Fibroblast of gingiva (primary cell): ENCODE results near the gene ABRACL.
"Not testable (repeated sequence)": the region's sequence is repeated elsewhere in the genome, so short reads cannot be mapped to it uniquely, and the experiment has no call there.

ENCODE experiments used
- DNase-seq: peaks from one replicate; pipeline ENCODE4 v3.0.0-alpha.2; 2011; ENCODE audit warnings: low read depth

The ABRACL gene

DNA sequence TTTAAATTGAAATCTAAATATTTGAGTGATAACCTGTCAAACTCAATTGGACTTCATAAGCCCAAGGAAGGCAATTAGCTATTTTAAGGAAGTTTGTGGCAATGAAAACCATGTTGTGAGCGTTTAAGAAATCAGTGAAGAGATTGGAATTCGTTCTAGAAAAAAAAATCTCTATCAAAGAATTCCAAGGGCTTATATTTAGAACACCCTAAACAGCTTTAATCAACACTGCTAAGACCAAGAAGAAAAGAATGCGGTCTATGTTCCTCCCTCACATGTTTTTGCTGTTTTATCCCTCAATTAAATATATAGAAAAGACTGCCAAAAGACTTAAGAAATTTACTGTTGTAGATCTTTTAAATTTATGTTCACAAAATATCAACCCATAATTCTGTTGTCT is 16.6 kb upstream of the ABRACL start:
- no peak for DNase-seq

GRCh38 chr6:139013185-139013800 is 15.3 kb upstream of the ABRACL start:
- no peak for DNase-seq

- no peak for DNase-seq
These were observed 13.6 kb upstream of the ABRACL start for GRCh38 chr6:139014945-139015344.

GRCh38 chr6:139016337-139017213 is 12.0 kb upstream of the ABRACL start:
- no peak for DNase-seq

DNA sequence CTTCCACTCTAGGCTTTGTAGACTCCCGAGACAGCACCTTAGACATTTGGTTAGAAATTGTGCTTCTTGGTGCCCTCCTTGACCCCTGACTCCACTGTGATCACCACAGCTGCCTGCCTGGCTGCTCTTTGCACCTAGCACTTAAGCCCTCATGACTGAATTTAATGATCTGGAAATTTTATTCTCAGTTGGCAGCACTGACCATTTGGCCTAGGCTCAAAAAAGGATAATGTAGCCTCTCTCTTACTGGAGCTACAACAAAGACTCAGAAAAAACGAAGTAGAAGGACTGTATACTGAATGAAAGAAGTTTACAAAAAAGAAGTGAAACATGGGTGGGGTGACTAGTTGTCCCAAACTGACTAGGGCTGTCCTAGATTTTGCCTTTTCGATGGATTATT is 11.3 kb upstream of the ABRACL start:
- DNase-seq = no peak

DNA sequence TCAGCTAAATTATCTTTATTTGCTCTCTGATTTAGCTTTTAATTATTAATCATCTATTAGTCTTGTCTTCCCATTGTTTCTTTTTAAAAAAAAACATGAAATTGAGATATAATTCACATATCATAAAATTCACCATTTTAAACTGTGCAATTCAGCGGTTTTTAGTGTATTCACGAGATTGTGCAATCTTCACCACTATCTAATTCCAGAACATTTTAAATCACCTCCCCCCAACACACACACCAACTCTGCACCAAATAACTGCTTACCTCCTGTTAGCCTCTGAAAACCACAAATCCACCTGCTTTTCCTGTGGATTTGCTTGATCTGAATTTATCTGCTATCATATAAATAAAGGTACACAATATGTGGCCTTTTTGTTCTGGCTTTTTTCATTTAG is 8.8 kb upstream of the ABRACL start:
- no peak for DNase-seq

- DNase-seq = no peak
These were observed 7.9 kb upstream of the ABRACL start for GRCh38 chr6:139020689-139021088.

DNA sequence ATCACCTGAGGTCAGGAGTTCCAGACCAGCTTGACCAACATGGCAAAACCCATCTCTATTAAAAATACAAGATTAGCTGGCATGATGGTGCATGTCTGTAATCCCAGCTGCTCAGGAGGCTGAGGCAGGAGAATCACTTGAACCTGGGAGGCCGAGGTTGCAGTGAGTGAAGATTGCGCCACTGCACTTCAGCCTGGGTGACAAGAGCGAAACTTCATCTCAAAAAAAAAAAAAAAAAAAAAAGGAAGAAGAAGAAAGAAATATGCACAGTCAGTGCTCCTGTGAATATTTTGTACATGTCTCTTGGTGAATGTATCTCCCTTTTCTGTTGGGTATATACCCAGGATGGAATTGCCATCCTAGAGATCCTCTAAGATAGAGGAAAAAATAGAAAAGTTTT is 3.1 kb upstream of the ABRACL start:
- not testable (repeated sequence) for DNase-seq

GRCh38 chr6:139027620-139028182 is 844 bp upstream of the ABRACL start:
- DNase-seq = no peak

GRCh38 chr6:139028215-139028657 is 309 bp upstream of the ABRACL start:
- DNase-seq = no peak

- peak; percentile 65 for DNase-seq
These were observed 1.1 kb downstream of the ABRACL start for GRCh38 chr6:139029470-139030227.

GRCh38 chr6:139030228-139030963 is 1.9 kb downstream of the ABRACL start:
- no peak for DNase-seq

- DNase-seq = peak; percentile 79
These were observed 8.9 kb downstream of the ABRACL start for GRCh38 chr6:139037490-139037889.

DNA sequence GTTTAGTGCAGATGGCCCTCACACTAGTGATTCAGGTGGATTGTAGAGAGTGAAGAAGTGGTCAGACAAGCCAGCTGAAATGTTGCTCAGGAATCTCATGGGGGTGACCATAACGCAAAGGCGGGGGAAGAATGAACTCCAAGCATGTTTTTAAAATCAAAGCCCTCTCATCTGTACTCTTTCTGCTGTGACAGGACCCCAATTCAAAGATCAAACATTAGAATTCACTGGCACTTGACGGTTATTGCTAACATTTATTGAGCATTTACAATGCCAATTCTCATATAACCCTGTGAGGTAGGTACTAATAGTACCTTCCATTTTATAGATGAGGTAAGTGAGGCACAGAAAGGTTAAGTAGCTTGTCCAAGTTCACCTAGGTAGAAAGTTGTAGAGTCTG is 15.7 kb downstream of the ABRACL start:
- DNase-seq = no peak

DNA sequence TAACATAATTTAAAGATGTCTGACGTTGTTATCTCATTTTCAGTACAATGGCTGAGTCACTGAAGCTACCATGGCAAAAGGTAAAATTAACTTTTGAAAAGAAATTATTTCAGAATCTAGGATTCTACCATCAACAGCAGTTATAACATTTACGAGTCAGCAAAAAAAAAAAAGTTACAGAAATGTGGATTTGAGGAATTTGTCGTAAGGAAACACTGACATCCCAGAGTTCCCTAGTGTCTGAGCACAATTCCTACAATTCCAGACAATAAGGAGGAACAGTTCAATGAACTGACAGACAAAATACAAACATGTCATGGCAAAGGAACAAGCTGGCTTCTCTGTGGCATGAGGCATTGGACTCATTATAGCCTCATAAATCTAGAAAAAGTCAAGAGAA is 19.1 kb downstream of the ABRACL start:
- DNase-seq = no peak

- not testable (repeated sequence) for DNase-seq
These were observed 20.4 kb downstream of the ABRACL start for GRCh38 chr6:139048912-139049311.

DNA sequence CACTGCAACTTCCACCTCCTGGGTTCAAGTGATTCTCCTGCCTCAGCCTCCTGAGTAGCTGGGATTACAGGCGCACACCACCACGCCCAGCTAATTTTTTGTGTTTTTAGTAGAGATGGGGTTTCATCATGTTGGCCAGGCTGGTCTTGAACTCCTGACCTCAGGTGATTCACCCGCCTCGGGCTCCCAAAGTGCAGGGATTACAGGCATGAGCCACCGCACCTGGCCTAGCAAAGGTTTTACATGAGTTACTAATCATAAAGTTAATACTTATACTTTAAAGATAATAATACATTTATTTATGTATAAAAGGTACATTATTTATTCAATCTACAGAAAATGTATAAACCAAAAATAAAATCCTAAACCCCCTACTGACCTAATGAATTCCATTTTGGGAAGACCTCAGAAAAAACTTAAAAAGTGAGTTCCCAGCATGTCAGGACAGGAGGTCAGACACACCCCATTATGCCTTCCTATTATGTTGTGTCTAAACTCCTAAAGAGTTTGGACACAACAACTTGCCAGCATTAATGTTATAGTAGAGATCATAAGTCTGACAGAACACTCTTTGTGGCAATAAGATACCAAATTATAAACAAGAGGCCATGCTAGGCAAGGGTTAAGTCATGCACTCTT is 21.7 kb downstream of the ABRACL start:
- not testable (repeated sequence) for DNase-seq

- DNase-seq = no peak
These were observed 22.3 kb downstream of the ABRACL start for GRCh38 chr6:139050770-139051313.

GRCh38 chr6:139051396-139052060 is 23.0 kb downstream of the ABRACL start:
- no peak for DNase-seq

DNA sequence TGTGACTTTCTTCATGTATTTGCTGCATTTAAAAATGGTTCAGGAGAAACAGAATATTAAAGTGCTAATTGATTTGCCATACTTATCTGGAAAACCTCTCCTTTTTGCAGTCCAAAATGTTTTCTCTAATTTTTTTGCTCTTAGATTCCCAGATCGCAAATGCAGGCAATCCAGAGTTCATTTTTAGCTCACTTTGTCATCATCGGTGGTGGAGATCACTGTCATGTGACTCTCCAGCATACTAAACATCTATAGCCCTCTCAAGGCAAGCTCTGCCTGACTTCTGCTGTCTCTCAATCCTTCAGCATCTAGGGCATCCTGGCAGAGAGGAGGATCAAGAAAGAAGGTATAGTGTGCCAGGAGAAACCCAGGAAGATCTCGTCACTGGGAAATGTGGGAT is 24.8 kb downstream of the ABRACL start:
- no peak for DNase-seq
